ENCODE measurements around the gene RASAL2. TPM values are rescaled to one million over a fixed set of nuclear protein-coding genes. Genes with fewer than 3 reads are reported as not detected.

The RASAL2 gene
- total RNA-seq, 4 donors from 2014 or later = 17.9 to 27.3 (median 23.5) TPM

- Histone ChIP-seq H3K4me1 (peaks cover 5 to 10% of the 10 kb centered on the region in 2 donors), H3K9me3 (no peaks in the 10 kb centered on the region), H3K27ac (no peak overlapping the region), H3K4me3 (replicated peaks in 1 of 3) (no peak overlapping the region), H3K27me3 (no peaks in the 10 kb centered on the region), H3K36me3 (no peaks in the 10 kb centered on the region)
- no peak for DNase-seq
- TF ChIP-seq CTCF (IDR thresholded peaks at IDR 0.05) = no peak
- TF ChIP-seq POLR2A (IDR thresholded peaks at IDR 0.05) = no peak
- intact Hi-C loops (cut with DNase I) = no loop called here
- whole genome bisulfite sequencing, 2 donors = 82 to 95% methylated on average over 2 of the region's 2 CpGs
Measured at GRCh38 chr1:178127482-178128191, 33.7 kb downstream of the RASAL2 start.

GRCh38 chr1:178133239-178133989 lies 39.5 kb downstream of the RASAL2 start:
- intact Hi-C loops (cut with DNase I) = no loop called here
- no peaks in the 10 kb centered on the region for H3K9me3 ChIP-seq
- peaks cover 0 to 8% of the 10 kb centered on the region in 2 donors for H3K4me1 ChIP-seq
- TF ChIP-seq CTCF (IDR thresholded peaks at IDR 0.05) (no peak), POLR2A (IDR thresholded peaks at IDR 0.05) (no peak)
- WGBS, 2 donors = 85 to 88% methylated on average over 3 of the region's 3 CpGs
- H3K4me3 ChIP-seq (replicated peaks in 1 of 3) = no peak overlapping the region
- H3K27me3 ChIP-seq = no peaks in the 10 kb centered on the region
- no peak for DNase-seq
- no peaks in the 10 kb centered on the region for H3K36me3 ChIP-seq
- no peak overlapping the region for H3K27ac ChIP-seq

GRCh38 chr1:178134061-178134460 lies 40.2 kb downstream of the RASAL2 start:
- Histone ChIP-seq H3K4me3 (replicated peaks in 1 of 3) (no peak overlapping the region), H3K36me3 (no peaks in the 10 kb centered on the region), H3K27ac (no peak overlapping the region), H3K27me3 (no peaks in the 10 kb centered on the region), H3K4me1 (peaks cover 0 to 8% of the 10 kb centered on the region in 2 donors), H3K9me3 (no peaks in the 10 kb centered on the region)
- WGBS, 2 donors = 70 to 74% methylated on average over 2 of the region's 2 CpGs
- no peak for TF ChIP-seq POLR2A (IDR thresholded peaks at IDR 0.05)
- no peak for TF ChIP-seq CTCF (IDR thresholded peaks at IDR 0.05)
- DNase-seq = no peak
- intact Hi-C loops (cut with DNase I) = no loop called here

- no peak for DNase-seq
- H3K27ac ChIP-seq = no peak overlapping the region
- TF ChIP-seq POLR2A (IDR thresholded peaks at IDR 0.05) = no peak
- TF ChIP-seq CTCF (IDR thresholded peaks at IDR 0.05) = no peak
- 34 to 38% methylated on average over 2 of the region's 2 CpGs for WGBS, 2 donors
- intact Hi-C loops (cut with DNase I) = no loop called here
- peaks cover 0 to 8% of the 10 kb centered on the region in 2 donors for H3K4me1 ChIP-seq
- H3K27me3 ChIP-seq = no peaks in the 10 kb centered on the region
- no peaks in the 10 kb centered on the region for H3K9me3 ChIP-seq
- H3K4me3 ChIP-seq (replicated peaks in 1 of 3) = no peak overlapping the region
- no peaks in the 10 kb centered on the region for H3K36me3 ChIP-seq
Measured at GRCh38 chr1:178137238-178137637, 43.3 kb downstream of the RASAL2 start.

GRCh38 chr1:178142806-178143205 lies 48.9 kb downstream of the RASAL2 start:
- H3K27ac ChIP-seq = no peak overlapping the region
- intact Hi-C loops (cut with DNase I) = no loop called here
- H3K9me3 ChIP-seq = no peaks in the 10 kb centered on the region
- WGBS, 2 donors = 93 to 95% methylated on average over 4 of the region's 4 CpGs
- TF ChIP-seq POLR2A (IDR thresholded peaks at IDR 0.05) = no peak
- TF ChIP-seq CTCF (IDR thresholded peaks at IDR 0.05) = no peak
- no peak overlapping the region for H3K4me3 ChIP-seq (replicated peaks in 1 of 3)
- no peaks in the 10 kb centered on the region for H3K27me3 ChIP-seq
- no peaks in the 10 kb centered on the region for H3K4me1 ChIP-seq
- DNase-seq = no peak
- no peaks in the 10 kb centered on the region for H3K36me3 ChIP-seq

All from thyroid gland (tissue), 4 donors.